ENCODE data around the gene IL1RAP.

IL1RAP gene

GRCh38 chr3:190615607-190616006, 101.7 kb downstream of the IL1RAP start:
- DNase-seq, result no peak
- no peaks in the 10 kb centered on the region for H3K36me3 ChIP-seq (ENCODE audit: control insufficient read depth, insufficient read depth, low read length)
- no peak overlapping the region for H3K27ac ChIP-seq (ENCODE audit: insufficient read depth, low read length, poor library complexity, severe bottlenecking)
- no peak overlapping the region for H3K4me3 ChIP-seq (ENCODE audit: insufficient read depth, low read depth, low read length, poor library complexity, severe bottlenecking)
- H3K4me1 ChIP-seq (ENCODE audit: control insufficient read depth, insufficient read depth, low read length, poor library complexity, severe bottlenecking), result no peaks in the 10 kb centered on the region
- H3K27me3 ChIP-seq (replicated peaks; ENCODE audit: control insufficient read depth, insufficient read depth, low read length, poor library complexity, severe bottlenecking), result no peaks in the 10 kb centered on the region
- H3K9me3 ChIP-seq (ENCODE audit: control insufficient read depth, low read length), result no peaks in the 10 kb centered on the region

GRCh38 chr3:190616637-190617036, 102.8 kb downstream of the IL1RAP start:
- no peak overlapping the region for H3K4me3 ChIP-seq (ENCODE audit: insufficient read depth, low read depth, low read length, poor library complexity, severe bottlenecking)
- no peak overlapping the region for H3K27ac ChIP-seq (ENCODE audit: insufficient read depth, low read length, poor library complexity, severe bottlenecking)
- H3K4me1 ChIP-seq (ENCODE audit: control insufficient read depth, insufficient read depth, low read length, poor library complexity, severe bottlenecking), result no peaks in the 10 kb centered on the region
- no peaks in the 10 kb centered on the region for H3K36me3 ChIP-seq (ENCODE audit: control insufficient read depth, insufficient read depth, low read length)
- DNase-seq, result no peak
- no peaks in the 10 kb centered on the region for H3K9me3 ChIP-seq (ENCODE audit: control insufficient read depth, low read length)
- no peaks in the 10 kb centered on the region for H3K27me3 ChIP-seq (replicated peaks; ENCODE audit: control insufficient read depth, insufficient read depth, low read length, poor library complexity, severe bottlenecking)

GRCh38 chr3:190617185-190617584, 103.3 kb downstream of the IL1RAP start:
- Histone ChIP-seq H3K27me3 (replicated peaks; ENCODE audit: control insufficient read depth, insufficient read depth, low read length, poor library complexity, severe bottlenecking) (no peaks in the 10 kb centered on the region), H3K9me3 (ENCODE audit: control insufficient read depth, low read length) (no peaks in the 10 kb centered on the region), H3K36me3 (ENCODE audit: control insufficient read depth, insufficient read depth, low read length) (no peaks in the 10 kb centered on the region), H3K27ac (ENCODE audit: insufficient read depth, low read length, poor library complexity, severe bottlenecking) (no peak overlapping the region), H3K4me3 (ENCODE audit: insufficient read depth, low read depth, low read length, poor library complexity, severe bottlenecking) (no peak overlapping the region), H3K4me1 (ENCODE audit: control insufficient read depth, insufficient read depth, low read length, poor library complexity, severe bottlenecking) (no peaks in the 10 kb centered on the region)
- no peak for DNase-seq

DNA sequence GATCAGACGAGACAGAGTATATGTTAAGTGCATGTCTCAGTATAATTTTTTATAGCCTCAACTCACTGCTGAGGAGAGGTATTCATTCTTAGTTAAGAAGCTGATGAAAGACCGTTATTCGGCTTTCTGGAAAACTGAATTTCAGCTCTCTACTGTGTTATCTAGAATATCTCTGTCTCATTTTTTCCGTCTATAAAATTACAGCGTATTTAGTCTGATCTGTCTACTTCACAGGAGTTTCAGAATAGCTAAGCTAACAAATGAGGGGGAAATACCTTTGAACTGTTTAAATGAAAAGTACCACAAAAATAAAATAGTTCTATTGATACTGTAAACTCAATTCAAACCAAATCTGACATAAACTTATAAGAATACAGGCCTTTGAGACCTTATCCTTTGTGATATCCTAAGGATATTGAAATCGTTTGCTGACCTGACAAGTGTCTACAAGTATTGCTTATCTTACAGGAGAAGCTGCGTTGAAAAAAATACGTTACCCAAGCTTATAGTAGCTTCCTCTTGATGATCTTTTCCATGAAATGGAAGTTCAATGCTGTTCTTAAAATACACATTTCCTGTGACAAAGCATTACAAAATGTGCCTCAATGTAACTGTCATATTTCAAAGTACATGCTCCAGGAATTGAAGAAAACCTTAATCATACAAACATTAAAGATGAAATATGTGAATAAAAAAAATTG, 104.6 kb downstream of the IL1RAP start:
- no peaks in the 10 kb centered on the region for H3K36me3 ChIP-seq (ENCODE audit: control insufficient read depth, insufficient read depth, low read length)
- no peaks in the 10 kb centered on the region for H3K9me3 ChIP-seq (ENCODE audit: control insufficient read depth, low read length)
- H3K27me3 ChIP-seq (replicated peaks; ENCODE audit: control insufficient read depth, insufficient read depth, low read length, poor library complexity, severe bottlenecking), result no peaks in the 10 kb centered on the region
- H3K4me1 ChIP-seq (ENCODE audit: control insufficient read depth, insufficient read depth, low read length, poor library complexity, severe bottlenecking), result no peaks in the 10 kb centered on the region
- H3K4me3 ChIP-seq (ENCODE audit: insufficient read depth, low read depth, low read length, poor library complexity, severe bottlenecking), result no peak overlapping the region
- DNase-seq, result no peak
- H3K27ac ChIP-seq (ENCODE audit: insufficient read depth, low read length, poor library complexity, severe bottlenecking), result no peak overlapping the region

GRCh38 chr3:190619353-190619752, 105.5 kb downstream of the IL1RAP start:
- Histone ChIP-seq H3K27me3 (replicated peaks; ENCODE audit: control insufficient read depth, insufficient read depth, low read length, poor library complexity, severe bottlenecking) (no peaks in the 10 kb centered on the region), H3K4me1 (ENCODE audit: control insufficient read depth, insufficient read depth, low read length, poor library complexity, severe bottlenecking) (no peaks in the 10 kb centered on the region), H3K4me3 (ENCODE audit: insufficient read depth, low read depth, low read length, poor library complexity, severe bottlenecking) (no peak overlapping the region), H3K36me3 (ENCODE audit: control insufficient read depth, insufficient read depth, low read length) (no peaks in the 10 kb centered on the region), H3K27ac (ENCODE audit: insufficient read depth, low read length, poor library complexity, severe bottlenecking) (no peak overlapping the region), H3K9me3 (ENCODE audit: control insufficient read depth, low read length) (no peaks in the 10 kb centered on the region)
- no peak for DNase-seq

- no peak for DNase-seq
- Histone ChIP-seq H3K4me3 (ENCODE audit: insufficient read depth, low read depth, low read length, poor library complexity, severe bottlenecking) (no peak overlapping the region), H3K9me3 (ENCODE audit: control insufficient read depth, low read length) (no peaks in the 10 kb centered on the region), H3K36me3 (ENCODE audit: control insufficient read depth, insufficient read depth, low read length) (no peaks in the 10 kb centered on the region), H3K4me1 (ENCODE audit: control insufficient read depth, insufficient read depth, low read length, poor library complexity, severe bottlenecking) (no peaks in the 10 kb centered on the region), H3K27me3 (replicated peaks; ENCODE audit: control insufficient read depth, insufficient read depth, low read length, poor library complexity, severe bottlenecking) (no peaks in the 10 kb centered on the region), H3K27ac (ENCODE audit: insufficient read depth, low read length, poor library complexity, severe bottlenecking) (no peak overlapping the region)
Measured at GRCh38 chr3:190619761-190620160, 105.9 kb downstream of the IL1RAP start.

GRCh38 chr3:190620886-190621608, 107.2 kb downstream of the IL1RAP start:
- no peak for DNase-seq
- no peaks in the 10 kb centered on the region for H3K9me3 ChIP-seq (ENCODE audit: control insufficient read depth, low read length)
- H3K4me1 ChIP-seq (ENCODE audit: control insufficient read depth, insufficient read depth, low read length, poor library complexity, severe bottlenecking), result no peaks in the 10 kb centered on the region
- no peak overlapping the region for H3K4me3 ChIP-seq (ENCODE audit: insufficient read depth, low read depth, low read length, poor library complexity, severe bottlenecking)
- H3K27ac ChIP-seq (ENCODE audit: insufficient read depth, low read length, poor library complexity, severe bottlenecking), result no peak overlapping the region
- H3K27me3 ChIP-seq (replicated peaks; ENCODE audit: control insufficient read depth, insufficient read depth, low read length, poor library complexity, severe bottlenecking), result no peaks in the 10 kb centered on the region
- no peaks in the 10 kb centered on the region for H3K36me3 ChIP-seq (ENCODE audit: control insufficient read depth, insufficient read depth, low read length)

DNA sequence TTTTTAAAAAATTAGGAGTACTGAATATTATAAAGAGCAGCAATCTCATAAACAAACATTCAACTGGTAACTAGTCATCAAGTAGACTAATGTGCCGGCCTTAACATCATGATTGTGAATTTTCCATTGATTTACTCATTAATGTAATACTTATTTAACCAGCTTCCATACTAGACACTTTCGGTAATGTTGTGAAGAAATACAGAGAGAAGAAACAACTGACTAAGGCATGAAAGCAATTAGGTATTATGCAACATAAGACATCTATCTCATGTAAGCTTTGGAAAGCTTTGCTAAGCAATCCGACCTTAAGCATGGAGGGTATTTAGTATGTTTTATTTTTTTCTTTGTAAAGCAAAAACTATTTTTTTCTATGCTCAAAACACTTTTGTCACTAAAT, 108.0 kb downstream of the IL1RAP start:
- H3K9me3 ChIP-seq (ENCODE audit: control insufficient read depth, low read length), result no peaks in the 10 kb centered on the region
- H3K27ac ChIP-seq (ENCODE audit: insufficient read depth, low read length, poor library complexity, severe bottlenecking), result no peak overlapping the region
- H3K36me3 ChIP-seq (ENCODE audit: control insufficient read depth, insufficient read depth, low read length), result no peaks in the 10 kb centered on the region
- DNase-seq, result no peak
- H3K4me3 ChIP-seq (ENCODE audit: insufficient read depth, low read depth, low read length, poor library complexity, severe bottlenecking), result no peak overlapping the region
- H3K27me3 ChIP-seq (replicated peaks; ENCODE audit: control insufficient read depth, insufficient read depth, low read length, poor library complexity, severe bottlenecking), result no peaks in the 10 kb centered on the region
- H3K4me1 ChIP-seq (ENCODE audit: control insufficient read depth, insufficient read depth, low read length, poor library complexity, severe bottlenecking), result no peaks in the 10 kb centered on the region

- Histone ChIP-seq H3K27me3 (replicated peaks; ENCODE audit: control insufficient read depth, insufficient read depth, low read length, poor library complexity, severe bottlenecking) (no peaks in the 10 kb centered on the region), H3K36me3 (ENCODE audit: control insufficient read depth, insufficient read depth, low read length) (no peaks in the 10 kb centered on the region), H3K27ac (ENCODE audit: insufficient read depth, low read length, poor library complexity, severe bottlenecking) (no peak overlapping the region), H3K4me3 (ENCODE audit: insufficient read depth, low read depth, low read length, poor library complexity, severe bottlenecking) (no peak overlapping the region), H3K9me3 (ENCODE audit: control insufficient read depth, low read length) (no peaks in the 10 kb centered on the region), H3K4me1 (ENCODE audit: control insufficient read depth, insufficient read depth, low read length, poor library complexity, severe bottlenecking) (no peaks in the 10 kb centered on the region)
- no peak for DNase-seq
Measured at GRCh38 chr3:190624282-190624681, 110.4 kb downstream of the IL1RAP start.

- Histone ChIP-seq H3K36me3 (ENCODE audit: control insufficient read depth, insufficient read depth, low read length) (no peaks in the 10 kb centered on the region), H3K27ac (ENCODE audit: insufficient read depth, low read length, poor library complexity, severe bottlenecking) (no peak overlapping the region), H3K4me1 (ENCODE audit: control insufficient read depth, insufficient read depth, low read length, poor library complexity, severe bottlenecking) (no peaks in the 10 kb centered on the region), H3K9me3 (ENCODE audit: control insufficient read depth, low read length) (no peaks in the 10 kb centered on the region), H3K27me3 (replicated peaks; ENCODE audit: control insufficient read depth, insufficient read depth, low read length, poor library complexity, severe bottlenecking) (no peaks in the 10 kb centered on the region), H3K4me3 (ENCODE audit: insufficient read depth, low read depth, low read length, poor library complexity, severe bottlenecking) (no peak overlapping the region)
- DNase-seq, result no peak
Measured at GRCh38 chr3:190626951-190627620, 113.2 kb downstream of the IL1RAP start.

All from effector memory CD4-positive, alpha-beta T cell (primary cell).